HS-27A (cell line): ENCODE data around the gene DEGS2.

ENCODE experiments used
- DNase-seq: peaks from one replicate; pipeline ENCODE4 v3.0.0-alpha.2; 2012; ENCODE audit warnings: low read depth, missing footprints

Gene DEGS2

DNA sequence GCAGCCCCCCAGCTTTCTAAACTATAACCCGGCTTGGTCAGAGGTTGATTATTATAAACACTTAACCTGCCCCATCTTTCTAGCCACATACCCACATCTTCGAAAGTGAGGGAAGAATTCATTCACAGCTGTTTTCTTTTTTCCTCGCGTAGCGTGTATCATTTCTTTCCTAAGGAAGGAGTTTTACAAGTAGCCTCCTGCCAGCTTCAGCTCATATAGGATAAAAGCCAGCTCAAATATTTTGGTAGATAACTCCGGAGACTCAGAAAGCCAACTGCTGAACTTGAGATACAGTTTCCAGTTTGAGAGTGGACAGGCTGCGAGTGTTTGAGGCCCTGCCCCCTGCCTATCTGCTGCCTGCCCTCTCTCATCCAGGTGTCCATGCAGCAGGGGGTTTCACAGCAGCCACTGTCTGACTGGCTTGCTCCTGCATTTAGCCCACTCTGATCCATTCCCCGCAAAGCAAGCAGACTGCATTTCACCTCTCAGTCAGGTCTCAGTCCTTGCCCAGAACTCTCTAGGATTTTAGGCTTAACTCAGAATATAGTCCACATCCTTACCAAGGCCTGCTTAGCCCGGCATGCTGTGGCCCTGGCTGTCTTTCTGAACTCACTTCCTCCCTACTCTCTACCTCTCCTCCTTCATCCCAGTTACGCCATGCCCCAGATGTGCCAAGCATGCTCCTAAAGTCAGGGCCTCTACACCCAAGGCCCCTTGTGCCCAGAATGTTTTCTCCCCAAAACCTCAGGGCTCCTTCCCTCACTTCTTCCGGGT, 47.3 kb downstream of the DEGS2 start:
- DNase-seq: no peak

DNA sequence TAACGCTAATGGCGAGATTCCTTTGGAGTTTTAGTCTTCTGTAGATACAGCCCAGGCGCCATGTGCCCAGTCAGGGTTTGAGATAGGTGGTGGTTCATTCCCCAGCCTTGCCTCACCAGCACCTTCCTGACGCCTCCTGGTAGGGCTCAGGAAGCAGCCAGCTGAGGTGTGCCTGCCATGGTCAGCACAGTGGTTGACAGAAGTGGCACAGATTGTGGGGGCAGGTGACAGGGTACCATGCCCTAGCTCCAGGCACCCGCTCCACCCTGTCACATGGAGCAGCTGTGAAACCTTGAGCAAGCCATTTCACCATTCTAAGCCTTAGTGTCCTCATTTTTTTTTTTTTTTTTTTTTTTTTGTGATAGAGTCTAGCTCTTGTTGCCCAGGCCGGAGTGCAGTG, 48.6 kb downstream of the DEGS2 start:
- DNase-seq: no peak

DNA sequence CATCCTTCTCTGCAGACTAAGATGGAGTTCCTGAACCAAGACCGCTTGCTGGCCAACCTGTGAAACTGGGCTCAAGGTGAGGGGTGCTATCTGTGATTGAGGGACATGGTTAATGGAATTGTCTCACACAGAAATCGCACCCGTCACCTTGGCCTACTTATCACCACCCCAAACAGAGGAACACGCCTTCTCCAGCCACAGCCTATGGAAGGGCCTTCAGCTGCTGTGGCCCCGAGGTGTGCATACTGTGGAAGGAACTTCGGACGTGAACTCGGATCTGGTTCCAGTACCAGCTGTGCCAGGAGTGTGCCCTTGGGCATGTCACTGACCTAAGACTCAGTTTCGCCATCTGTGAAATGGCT, 49.9 kb downstream of the DEGS2 start:
- no peak for DNase-seq

DNA sequence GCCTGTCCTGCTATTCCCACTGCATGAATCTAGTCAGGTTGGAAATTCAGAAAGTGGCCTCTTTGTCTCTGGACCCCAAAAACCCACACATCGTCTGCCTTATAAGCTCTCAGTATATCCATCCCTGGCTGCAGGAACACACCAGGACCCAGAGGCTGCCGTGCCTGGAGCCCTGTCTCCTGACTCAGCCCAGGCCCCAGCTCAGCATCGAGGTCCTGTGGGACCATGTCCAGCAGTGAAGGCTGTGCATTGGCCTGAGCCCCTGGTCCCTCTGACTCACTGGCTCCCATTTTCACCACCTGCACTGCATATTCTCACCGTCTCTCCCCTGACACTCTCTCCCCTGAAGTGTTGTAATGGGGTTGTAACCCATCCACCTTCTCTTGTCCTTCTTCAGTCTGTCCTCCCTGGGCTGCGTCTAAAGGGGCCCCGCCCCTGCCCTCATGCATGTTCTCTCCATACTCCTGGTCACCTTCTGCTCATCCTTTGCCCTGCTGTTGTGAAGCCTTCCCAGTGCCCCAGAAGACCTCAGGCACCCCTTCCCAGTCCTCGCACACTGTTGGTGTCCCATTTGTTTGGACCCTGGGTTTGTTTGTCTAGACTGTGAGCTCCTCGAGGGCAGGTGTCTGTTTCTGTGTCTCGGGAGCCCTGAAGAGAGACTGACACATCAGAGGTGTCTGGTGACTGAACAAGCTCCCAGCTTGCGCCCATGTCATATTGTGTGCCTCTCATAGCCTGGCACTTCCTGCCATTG, 50.4 kb downstream of the DEGS2 start:
- DNase-seq: no peak

DNA sequence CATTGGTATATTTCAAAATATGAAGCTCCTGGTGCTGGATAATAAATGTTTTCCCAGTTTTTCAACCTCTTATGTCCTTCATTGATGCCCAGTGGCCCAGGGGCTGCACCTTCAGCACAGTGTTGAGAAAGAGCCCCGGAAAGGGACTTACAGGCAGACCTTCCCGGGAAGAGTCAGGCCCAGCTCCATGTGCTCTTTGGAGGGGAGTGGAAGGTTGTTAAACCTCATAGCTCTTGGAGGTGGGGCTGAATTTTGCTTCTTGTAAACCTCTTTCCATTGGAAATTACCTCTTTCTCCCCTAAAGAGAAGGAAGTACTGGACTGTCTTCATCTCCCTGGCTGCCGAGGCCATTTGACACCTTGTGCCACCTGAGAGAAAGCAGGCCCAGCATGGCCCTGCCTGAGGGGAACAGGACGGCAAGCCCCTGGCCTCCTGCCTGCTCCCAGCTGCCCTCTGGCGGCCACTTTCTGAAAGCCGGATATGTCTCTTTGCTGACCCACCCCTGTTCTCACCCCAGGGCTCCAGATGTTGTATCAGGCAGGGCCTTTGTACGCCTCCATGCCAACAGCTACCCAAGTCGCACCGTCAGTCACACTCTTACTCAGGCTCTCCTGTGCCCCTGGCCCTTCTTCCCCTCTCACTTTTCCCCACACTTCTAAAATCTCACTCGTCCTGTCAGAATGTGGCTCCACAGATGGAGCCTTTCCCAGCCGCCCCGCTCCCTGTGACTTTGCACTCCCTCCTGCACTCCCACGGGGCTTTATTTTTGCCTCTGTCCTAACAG, 51.2 kb downstream of the DEGS2 start:
- peak; percentile 17 for DNase-seq

DNA sequence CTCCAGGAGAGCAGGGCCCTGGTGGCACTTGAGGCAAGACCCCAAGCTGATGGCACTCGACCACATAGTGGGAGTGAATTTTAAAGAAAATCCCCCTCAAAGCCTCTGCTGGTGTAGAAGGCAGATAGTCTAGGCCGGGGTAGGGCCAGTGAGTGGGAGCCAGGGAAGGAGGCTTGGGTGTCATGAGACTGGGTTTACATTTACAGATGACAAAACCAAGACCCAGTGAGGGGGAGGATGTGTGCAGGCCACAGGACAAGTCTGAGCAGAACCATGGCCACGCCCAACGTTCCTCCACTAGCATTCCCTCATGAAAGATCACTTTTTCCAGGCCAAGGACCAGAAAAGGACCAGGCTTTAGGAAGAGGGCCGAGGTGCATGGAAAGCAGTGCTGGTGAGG, 52.2 kb downstream of the DEGS2 start:
- DNase-seq: no peak

DNA sequence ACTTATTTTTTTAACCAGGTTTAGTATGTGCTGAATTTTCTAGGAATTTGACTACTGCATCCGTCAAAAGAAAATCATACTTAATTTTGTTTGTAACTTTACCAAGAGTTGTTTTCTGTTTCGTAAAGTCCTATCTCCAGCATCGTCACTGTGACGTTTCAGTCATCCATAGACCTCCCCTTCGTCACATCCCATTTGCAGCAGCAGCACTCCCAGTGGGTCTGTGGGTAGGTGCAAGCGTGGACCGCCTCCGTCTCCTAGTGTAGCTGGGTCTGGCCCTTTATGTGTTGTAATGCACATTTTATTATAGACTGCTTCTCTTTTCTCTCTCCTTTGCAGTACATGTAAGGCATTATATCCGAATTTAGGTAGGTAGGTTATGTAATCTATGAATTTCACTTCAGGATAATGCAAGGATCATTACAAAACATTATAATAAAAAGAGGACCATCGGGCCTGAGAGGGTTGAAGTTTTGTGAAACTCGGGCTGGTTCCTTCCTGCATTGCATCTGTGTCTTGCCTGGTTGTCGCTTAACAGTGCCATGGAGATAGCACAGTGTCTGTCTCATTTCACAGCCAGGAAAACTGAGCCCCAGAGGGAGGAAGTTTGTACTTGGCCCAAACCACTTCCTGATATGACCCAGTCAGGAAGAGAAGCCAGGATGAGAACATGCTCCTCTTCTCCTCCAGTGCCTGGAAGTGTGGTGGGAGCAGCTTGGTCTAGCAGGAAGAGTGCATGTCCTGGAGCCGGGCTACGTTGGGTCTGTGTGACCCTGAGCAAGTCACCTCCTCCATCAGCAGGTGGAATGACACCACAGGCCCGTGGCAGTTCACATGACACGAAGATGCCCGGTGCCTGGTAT, 53.0 kb downstream of the DEGS2 start:
- no peak for DNase-seq

DNA sequence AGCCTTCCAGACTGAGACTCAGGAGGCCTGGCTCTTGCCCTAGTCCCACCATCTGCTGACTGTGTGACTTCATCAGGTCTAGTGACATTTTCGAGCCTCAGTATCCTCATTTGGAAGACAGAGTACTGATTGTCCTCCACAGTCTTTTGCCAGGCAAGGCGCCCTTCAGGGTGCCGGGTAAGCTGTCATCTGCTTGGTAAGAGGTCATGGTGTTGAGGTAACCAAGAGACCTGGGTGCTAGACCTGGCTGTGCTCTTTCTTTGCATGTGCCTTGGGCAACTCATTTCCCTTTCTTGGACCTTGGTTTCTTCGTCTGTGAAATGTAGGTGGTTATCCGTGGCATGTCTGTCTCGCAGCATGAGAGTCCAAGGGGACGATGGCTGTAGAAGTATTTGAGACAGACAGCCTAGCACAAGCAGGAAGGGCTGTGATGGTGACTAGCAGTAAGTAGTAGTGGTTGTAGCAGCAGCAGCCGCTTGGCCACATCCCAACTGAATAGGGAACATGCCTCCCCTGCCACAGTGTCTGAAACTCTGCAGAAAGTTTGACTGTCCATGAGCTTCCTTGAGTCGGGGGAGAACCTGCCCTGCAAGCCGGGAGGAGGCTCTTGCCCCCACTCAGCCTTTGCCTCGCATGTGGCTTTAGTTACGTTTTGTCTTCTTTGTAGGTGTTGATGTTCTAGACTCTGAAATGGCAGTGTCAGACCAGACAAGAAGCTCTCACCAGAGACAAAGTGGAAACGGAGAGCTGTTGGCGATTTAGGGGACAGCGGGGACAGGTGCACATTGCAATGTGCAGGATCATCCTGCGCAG, 53.9 kb downstream of the DEGS2 start:
- no peak for DNase-seq

DNA sequence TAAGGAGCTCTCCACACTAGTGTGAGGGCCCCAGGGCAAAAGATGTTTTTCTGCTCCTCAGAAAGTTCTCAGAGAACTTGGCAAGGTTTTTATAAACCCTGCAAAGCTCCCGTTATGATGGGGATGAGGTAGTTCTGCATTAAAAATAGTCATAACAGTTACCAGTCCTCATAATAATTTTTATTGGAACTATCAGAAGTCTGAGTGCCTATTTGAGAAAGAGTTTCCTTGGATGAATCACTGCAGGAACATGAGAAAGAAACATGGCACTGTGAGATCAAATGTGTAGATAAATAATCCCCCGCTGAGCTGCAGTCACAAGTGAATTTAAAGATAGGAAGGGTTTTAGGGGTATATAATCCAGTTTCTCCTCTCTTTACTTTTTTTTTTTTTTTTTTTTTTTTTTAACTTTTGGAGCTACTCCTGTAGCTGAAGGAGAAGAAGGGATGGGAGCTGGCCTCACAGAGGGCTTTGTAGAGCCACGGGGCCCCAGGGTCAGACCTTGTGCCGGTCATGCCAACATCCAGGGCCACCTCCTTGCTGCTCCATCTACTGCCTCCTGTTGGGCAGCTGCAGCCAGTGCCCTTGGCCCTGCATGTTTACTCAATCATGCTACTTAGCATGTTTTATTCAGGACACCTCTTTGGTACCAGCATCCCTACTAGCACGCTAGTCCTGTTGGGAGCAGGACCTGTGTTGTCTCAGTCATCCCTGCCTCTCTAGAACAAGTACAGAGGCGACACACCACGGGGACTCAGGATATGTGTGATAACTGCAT, 54.7 kb downstream of the DEGS2 start:
- DNase-seq: peak; percentile 23

DNA sequence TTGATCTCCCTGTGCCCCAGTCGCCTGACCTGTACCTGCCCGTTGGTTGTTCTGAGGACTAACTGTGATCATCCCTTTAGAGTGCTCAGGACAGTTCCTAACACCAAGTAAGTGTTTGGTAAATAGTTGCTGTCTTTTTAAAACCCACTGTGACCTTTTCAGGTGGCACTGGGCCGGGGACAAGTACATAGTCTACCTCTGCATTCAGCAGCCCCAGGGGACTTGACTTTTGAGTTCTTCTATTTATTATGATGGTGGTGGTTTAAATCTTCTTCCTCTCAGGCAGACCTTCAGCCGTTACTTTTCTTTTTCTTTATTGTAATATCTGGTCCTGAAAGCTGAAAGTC, 55.5 kb downstream of the DEGS2 start:
- no peak for DNase-seq

DNA sequence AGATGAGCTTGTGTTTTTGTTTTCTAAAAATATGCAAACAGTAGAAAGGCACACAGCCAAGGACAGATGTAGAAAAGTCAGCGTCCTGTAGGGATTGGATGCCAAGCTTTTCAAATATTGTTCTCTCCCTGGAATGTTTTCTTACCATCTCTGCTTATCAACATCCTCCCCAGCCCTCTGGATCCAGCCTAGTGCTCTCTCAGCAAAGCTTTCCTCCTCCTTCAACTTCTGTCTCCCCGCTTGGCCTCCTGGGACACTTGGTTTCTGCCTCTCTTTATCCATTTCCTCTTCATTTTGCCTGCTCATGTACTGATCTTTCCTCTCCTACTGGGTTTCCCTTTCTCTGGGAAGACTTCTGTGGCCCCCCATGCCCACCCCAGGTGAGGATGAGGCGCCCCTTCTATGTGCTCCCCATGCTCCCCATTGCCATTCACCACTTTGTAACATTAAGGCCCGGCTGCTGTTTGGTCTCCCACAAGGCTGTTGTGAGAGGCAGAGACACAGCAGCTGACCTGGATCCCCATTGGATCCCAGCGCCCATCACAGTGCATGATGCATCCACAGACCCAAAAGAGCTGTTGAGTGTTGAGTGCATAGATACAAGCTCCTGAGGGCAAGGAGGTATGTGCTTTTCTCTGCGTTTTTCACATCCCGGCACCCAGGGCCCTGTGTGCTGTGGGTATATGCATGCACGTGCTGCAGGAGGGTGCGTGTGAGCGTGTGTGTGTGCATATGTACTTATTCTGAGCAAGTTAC, 56.0 kb downstream of the DEGS2 start:
- DNase-seq: no peak

DNA sequence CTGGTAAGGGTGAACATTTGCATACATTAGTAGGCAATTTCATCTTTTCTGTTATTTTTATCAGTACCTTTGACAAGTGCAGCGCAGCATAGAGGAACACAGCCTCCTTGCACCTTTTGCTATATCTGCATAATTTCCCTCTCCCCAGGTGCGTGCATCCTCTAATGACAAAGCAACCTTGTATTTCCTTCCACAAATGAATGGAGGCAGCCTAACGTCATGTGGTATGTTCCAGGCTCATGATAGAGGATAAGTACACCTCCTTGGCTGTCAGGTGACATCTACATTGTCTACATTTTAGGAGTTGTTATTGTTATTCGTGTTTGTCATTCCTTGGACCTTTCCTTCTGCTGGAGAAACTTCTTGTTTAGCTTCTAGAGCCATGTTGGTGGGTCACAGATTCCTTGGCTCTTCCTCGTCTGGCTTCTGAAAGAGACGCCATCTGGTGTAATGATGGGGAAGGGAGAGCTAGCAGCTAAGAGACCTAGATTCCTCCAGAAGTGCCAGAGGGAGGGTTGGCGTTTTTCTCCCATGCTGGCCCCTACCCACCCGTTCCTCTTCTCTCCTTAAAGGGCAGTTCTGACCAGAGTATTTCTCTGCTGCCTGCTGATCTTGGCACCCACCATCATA, 57.2 kb downstream of the DEGS2 start:
- no peak for DNase-seq

DNA sequence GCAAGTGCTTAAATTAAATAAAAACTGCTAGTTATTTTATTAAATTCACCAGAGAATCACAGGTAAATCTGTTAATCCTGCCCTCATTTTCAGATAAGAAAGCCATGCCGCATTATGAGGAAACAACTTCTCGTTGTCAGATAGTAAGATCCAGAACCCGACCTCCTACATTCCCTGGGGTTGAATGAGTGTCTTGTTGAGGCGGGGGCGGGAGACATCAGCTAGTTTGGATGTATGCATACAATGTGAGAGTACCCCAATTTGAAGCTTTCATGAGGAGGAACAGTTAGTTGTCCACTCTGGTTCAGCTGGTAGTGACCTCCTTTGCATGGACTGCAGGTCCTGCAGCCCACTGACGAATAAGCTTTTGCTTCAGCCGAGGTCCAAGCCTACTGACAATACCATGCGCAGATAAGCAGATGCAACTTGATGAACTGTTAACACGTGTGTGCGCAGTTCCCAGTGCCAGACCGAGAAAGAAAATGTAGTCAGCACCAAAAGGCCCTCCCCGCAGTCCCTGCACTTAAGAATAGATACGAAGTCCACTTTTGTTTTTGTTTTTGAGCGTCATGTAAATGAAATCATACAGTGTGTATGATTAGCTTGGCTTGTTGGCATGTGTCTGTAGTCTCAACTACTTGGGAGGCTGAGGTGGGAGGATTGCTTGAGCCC, 59.3 kb downstream of the DEGS2 start:
- DNase-seq: no peak

DNA sequence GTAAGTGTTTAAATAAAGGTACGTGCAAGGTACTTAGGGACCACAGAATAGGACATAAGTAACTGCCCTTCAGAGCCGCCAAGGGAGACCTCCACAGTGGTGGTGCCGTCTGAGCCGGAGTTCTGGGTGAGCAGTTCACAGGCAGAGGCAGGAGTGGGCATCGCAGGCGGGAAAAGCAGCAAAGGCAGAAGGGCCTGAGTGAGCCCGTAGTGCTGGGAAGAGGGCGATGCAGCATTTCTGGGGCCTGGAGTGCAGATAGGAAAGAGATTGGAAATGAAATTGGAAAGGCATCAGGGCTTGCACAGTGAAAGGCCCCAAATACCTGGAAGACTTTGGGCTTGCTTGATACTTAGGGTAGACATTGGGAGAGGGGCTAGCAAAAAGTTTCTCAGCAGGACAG, 61.3 kb downstream of the DEGS2 start:
- no peak for DNase-seq

DNA sequence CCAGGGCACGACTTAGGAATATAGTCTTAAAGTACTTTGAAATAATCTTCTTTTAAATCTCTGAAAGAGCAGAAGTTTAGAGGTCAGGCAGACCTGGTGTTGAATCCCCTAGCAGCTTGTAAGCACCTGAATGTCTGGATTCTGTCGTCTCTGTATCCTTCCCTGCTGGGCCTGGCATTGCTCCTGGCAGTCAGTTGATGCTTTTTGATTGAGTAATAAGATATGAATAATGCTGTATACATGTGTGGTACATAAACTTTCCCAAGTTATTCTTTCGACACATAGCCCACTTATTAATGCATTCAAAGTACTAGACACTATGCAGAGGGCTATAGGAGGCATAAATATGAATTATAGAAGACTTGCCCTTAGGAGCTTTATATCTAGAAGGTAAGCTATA, 62.8 kb downstream of the DEGS2 start:
- no peak for DNase-seq
